ENCODE measurements around the gene CD200R1. TPM values are rescaled to one million over a fixed set of nuclear protein-coding genes. Genes with fewer than 3 reads are reported as not detected.

Gene CD200R1
- total and polyA plus RNA-seq, 5 donors from 2014 or later = 3.9 to 7.5 (median 5.1) TPM

GRCh38 chr3:112973325-112974177 is 1.4 kb downstream of the CD200R1 start:
- DNase-seq (peak in 2 of 3 donors; percentile 27 to 69), ATAC-seq (ENCODE audit: low read depth in 2 of 2) (peak; percentile 80 to 85)
- Histone ChIP-seq H3K36me3 (ENCODE audit: control insufficient read depth, insufficient read depth, low read length) (no peaks in the 10 kb centered on the region), H3K4me3 (ENCODE audit: low read depth, low read length) (peak overlapping the region; percentile 89), H3K9me3 (ENCODE audit: control insufficient read depth in 2 of 2, low read length in 2 of 2) (no peaks in the 10 kb centered on the region), H3K27me3 (ENCODE audit: control insufficient read depth, insufficient read depth, low read length) (no peaks in the 10 kb centered on the region), H3K4me1 (ENCODE audit: control insufficient read depth, insufficient read depth, low read length, poor library complexity, severe bottlenecking) (peaks cover 37% of the 10 kb centered on the region), H3K27ac (ENCODE audit: insufficient read depth, low read length, poor library complexity, severe bottlenecking) (peak overlapping the region; percentile 65)
- no peaks in the 10 kb centered on the region for H3K9me3 Mint-ChIP-seq
- peaks cover 21 to 70% (median 47%) of the 10 kb centered on the region in 4 donors for H3K4me1 Mint-ChIP-seq
- H3K27ac Mint-ChIP-seq = peak overlapping the region; percentile 70 to 91 (median 84)
- H3K36me3 Mint-ChIP-seq = no peaks in the 10 kb centered on the region
- H3K27me3 Mint-ChIP-seq = no peaks in the 10 kb centered on the region
- H3K4me3 Mint-ChIP-seq = peak overlapping the region; percentile 85 to 90 (median 87)

GRCh38 chr3:112972158-112972557 is 2.7 kb downstream of the CD200R1 start:
- no peaks in the 10 kb centered on the region for H3K9me3 ChIP-seq (ENCODE audit: control insufficient read depth in 2 of 2, low read length in 2 of 2)
- Mint-ChIP-seq H3K27ac (peak overlapping the region in 2 of 3 donors; percentile 53 to 70), H3K27me3 (no peaks in the 10 kb centered on the region), H3K36me3 (no peaks in the 10 kb centered on the region), H3K4me3 (peak overlapping the region; percentile 11 to 90 (median 75)), H3K4me1 (peaks cover 33 to 69% (median 46%) of the 10 kb centered on the region in 4 donors), H3K9me3 (peaks cover 0 to under 1% (median 0%) of the 10 kb centered on the region in 7 donors)
- H3K27me3 ChIP-seq (ENCODE audit: control insufficient read depth, insufficient read depth, low read length) = no peaks in the 10 kb centered on the region
- ATAC-seq (ENCODE audit: low read depth in 2 of 2) (no peak), DNase-seq (no peak)
- no peak overlapping the region for H3K27ac ChIP-seq (ENCODE audit: insufficient read depth, low read length, poor library complexity, severe bottlenecking)
- peaks cover 36% of the 10 kb centered on the region for H3K4me1 ChIP-seq (ENCODE audit: control insufficient read depth, insufficient read depth, low read length, poor library complexity, severe bottlenecking)
- H3K36me3 ChIP-seq (ENCODE audit: control insufficient read depth, insufficient read depth, low read length) = no peaks in the 10 kb centered on the region
- H3K4me3 ChIP-seq (ENCODE audit: low read depth, low read length) = peak overlapping the region; percentile 89

GRCh38 chr3:112967828-112968227 is 7.1 kb downstream of the CD200R1 start:
- Histone ChIP-seq H3K27me3 (ENCODE audit: control insufficient read depth, insufficient read depth, low read length) (no peaks in the 10 kb centered on the region), H3K36me3 (ENCODE audit: control insufficient read depth, insufficient read depth, low read length) (peaks cover 8% of the 10 kb centered on the region), H3K27ac (ENCODE audit: insufficient read depth, low read length, poor library complexity, severe bottlenecking) (no peak overlapping the region), H3K4me1 (ENCODE audit: control insufficient read depth, insufficient read depth, low read length, poor library complexity, severe bottlenecking) (peaks cover 2% of the 10 kb centered on the region), H3K9me3 (ENCODE audit: control insufficient read depth in 2 of 2, low read length in 2 of 2) (peaks cover 4 to 11% of the 10 kb centered on the region in 2 experiments), H3K4me3 (ENCODE audit: low read depth, low read length) (peak overlapping the region; percentile 16)
- Mint-ChIP-seq H3K27me3 (no peaks in the 10 kb centered on the region), H3K4me3 (no peak overlapping the region), H3K9me3 (peaks cover 2 to 17% (median 7%) of the 10 kb centered on the region in 7 donors), H3K27ac (no peak overlapping the region), H3K36me3 (peaks cover 12% of the 10 kb centered on the region), H3K4me1 (peaks cover 18 to 33% (median 29%) of the 10 kb centered on the region in 4 donors)
- ATAC-seq (ENCODE audit: low read depth in 2 of 2) (no peak), DNase-seq (no peak)

GRCh38 chr3:112967425-112967824 is 7.5 kb downstream of the CD200R1 start:
- H3K36me3 Mint-ChIP-seq = peaks cover 12% of the 10 kb centered on the region
- Histone ChIP-seq H3K4me3 (ENCODE audit: low read depth, low read length) (no peak overlapping the region), H3K27ac (ENCODE audit: insufficient read depth, low read length, poor library complexity, severe bottlenecking) (no peak overlapping the region), H3K9me3 (ENCODE audit: control insufficient read depth in 2 of 2, low read length in 2 of 2) (peaks cover 7 to 16% of the 10 kb centered on the region in 2 experiments), H3K36me3 (ENCODE audit: control insufficient read depth, insufficient read depth, low read length) (peaks cover 8% of the 10 kb centered on the region), H3K4me1 (ENCODE audit: control insufficient read depth, insufficient read depth, low read length, poor library complexity, severe bottlenecking) (no peaks in the 10 kb centered on the region), H3K27me3 (ENCODE audit: control insufficient read depth, insufficient read depth, low read length) (no peaks in the 10 kb centered on the region)
- peak overlapping the region in 1 of 3 donors; percentile 1 for H3K27ac Mint-ChIP-seq
- H3K4me3 Mint-ChIP-seq = peak overlapping the region in 1 of 4 donors; percentile 59
- no peaks in the 10 kb centered on the region for H3K27me3 Mint-ChIP-seq
- ATAC-seq (ENCODE audit: low read depth in 2 of 2) (no peak), DNase-seq (no peak)
- peaks cover 18 to 30% (median 29%) of the 10 kb centered on the region in 4 donors for H3K4me1 Mint-ChIP-seq
- peaks cover 2 to 18% (median 7%) of the 10 kb centered on the region in 7 donors for H3K9me3 Mint-ChIP-seq

- peaks cover 14 to 22% (median 21%) of the 10 kb centered on the region in 4 donors for H3K4me1 Mint-ChIP-seq
Measured at GRCh38 chr3:112966633-112967032, 8.3 kb downstream of the CD200R1 start.

GRCh38 chr3:112965656-112966055 is 9.2 kb downstream of the CD200R1 start:
- ATAC-seq (ENCODE audit: low read depth in 2 of 2) (no peak), DNase-seq (no peak)
- Histone ChIP-seq H3K4me1 (ENCODE audit: control insufficient read depth, insufficient read depth, low read length, poor library complexity, severe bottlenecking) (no peaks in the 10 kb centered on the region), H3K27ac (ENCODE audit: insufficient read depth, low read length, poor library complexity, severe bottlenecking) (no peak overlapping the region), H3K4me3 (ENCODE audit: low read depth, low read length) (no peak overlapping the region), H3K9me3 (ENCODE audit: control insufficient read depth in 2 of 2, low read length in 2 of 2) (peaks cover 7 to 17% of the 10 kb centered on the region in 2 experiments), H3K27me3 (ENCODE audit: control insufficient read depth, insufficient read depth, low read length) (no peaks in the 10 kb centered on the region), H3K36me3 (ENCODE audit: control insufficient read depth, insufficient read depth, low read length) (peaks cover 8% of the 10 kb centered on the region)
- H3K36me3 Mint-ChIP-seq = peaks cover 12% of the 10 kb centered on the region
- H3K4me3 Mint-ChIP-seq = no peak overlapping the region
- peaks cover 6% of the 10 kb centered on the region for H3K27me3 Mint-ChIP-seq
- peaks cover 11 to 19% (median 16%) of the 10 kb centered on the region in 4 donors for H3K4me1 Mint-ChIP-seq
- H3K27ac Mint-ChIP-seq = no peak overlapping the region
- H3K9me3 Mint-ChIP-seq = peaks cover 2 to 18% (median 7%) of the 10 kb centered on the region in 7 donors

More at GRCh38 chr3:112966633-112967032, 8.3 kb downstream of the CD200R1 start:
- no peak overlapping the region for H3K27ac ChIP-seq (ENCODE audit: insufficient read depth, low read length, poor library complexity, severe bottlenecking)
- peak overlapping the region in 2 of 4 donors; percentile 12 to 59 for H3K4me3 Mint-ChIP-seq
- peaks cover 2 to 18% (median 7%) of the 10 kb centered on the region in 7 donors for H3K9me3 Mint-ChIP-seq
- H3K27ac Mint-ChIP-seq = peak overlapping the region in 1 of 3 donors; percentile 1
- H3K4me3 ChIP-seq (ENCODE audit: low read depth, low read length) = no peak overlapping the region
- peaks cover 8% of the 10 kb centered on the region for H3K36me3 ChIP-seq (ENCODE audit: control insufficient read depth, insufficient read depth, low read length)
- no peaks in the 10 kb centered on the region for H3K27me3 ChIP-seq (ENCODE audit: control insufficient read depth, insufficient read depth, low read length)
- DNase-seq (no peak), ATAC-seq (ENCODE audit: low read depth in 2 of 2) (no peak)
- no peaks in the 10 kb centered on the region for H3K4me1 ChIP-seq (ENCODE audit: control insufficient read depth, insufficient read depth, low read length, poor library complexity, severe bottlenecking)
- peaks cover 7 to 17% of the 10 kb centered on the region in 2 experiments for H3K9me3 ChIP-seq (ENCODE audit: control insufficient read depth in 2 of 2, low read length in 2 of 2)
- peaks cover 12% of the 10 kb centered on the region for H3K36me3 Mint-ChIP-seq
- peaks cover 3% of the 10 kb centered on the region for H3K27me3 Mint-ChIP-seq

GRCh38 chr3:112963683-112964082 is 11.2 kb downstream of the CD200R1 start:
- Mint-ChIP-seq H3K27me3 (peaks cover 6% of the 10 kb centered on the region), H3K4me3 (no peak overlapping the region), H3K27ac (no peak overlapping the region), H3K36me3 (peaks cover 12% of the 10 kb centered on the region), H3K9me3 (peaks cover 2 to 18% (median 7%) of the 10 kb centered on the region in 7 donors), H3K4me1 (peaks cover 10 to 26% (median 21%) of the 10 kb centered on the region in 4 donors)
- Histone ChIP-seq H3K36me3 (ENCODE audit: control insufficient read depth, insufficient read depth, low read length) (peaks cover 8% of the 10 kb centered on the region), H3K4me1 (ENCODE audit: control insufficient read depth, insufficient read depth, low read length, poor library complexity, severe bottlenecking) (no peaks in the 10 kb centered on the region), H3K27ac (ENCODE audit: insufficient read depth, low read length, poor library complexity, severe bottlenecking) (no peak overlapping the region), H3K4me3 (ENCODE audit: low read depth, low read length) (no peak overlapping the region), H3K27me3 (ENCODE audit: control insufficient read depth, insufficient read depth, low read length) (no peaks in the 10 kb centered on the region), H3K9me3 (ENCODE audit: control insufficient read depth in 2 of 2, low read length in 2 of 2) (peaks cover 7 to 17% of the 10 kb centered on the region in 2 experiments)
- no peak for ATAC-seq (ENCODE audit: low read depth in 2 of 2)
- DNase-seq = no peak
